OCI-LY1 (cell line): ENCODE measurements around the gene TBL1X.

Experiments used
- EZH2 ChIP-seq: fragments of 200-600 bp; sonication (generic), shearing (Covaris generic); IDR thresholded peaks from 2 replicates; pipeline ENCODE4 v1.8.0; 2017; ENCODE audit warnings: borderline replicate concordance, mixed run types, mild to moderate bottlenecking, antibody characterized with exemption, low read length, moderate library complexity, mixed read lengths
- TF ChIP-seq, protein P1 (sequence below): fragments of 200-600 bp; sonication (generic), shearing (Covaris generic); IDR thresholded peaks from 2 replicates; pipeline ENCODE4 v1.5.1; 2017; ENCODE audit warnings: mild to moderate bottlenecking, antibody characterized with exemption, low read length, moderate library complexity, mixed read lengths

DNA sequence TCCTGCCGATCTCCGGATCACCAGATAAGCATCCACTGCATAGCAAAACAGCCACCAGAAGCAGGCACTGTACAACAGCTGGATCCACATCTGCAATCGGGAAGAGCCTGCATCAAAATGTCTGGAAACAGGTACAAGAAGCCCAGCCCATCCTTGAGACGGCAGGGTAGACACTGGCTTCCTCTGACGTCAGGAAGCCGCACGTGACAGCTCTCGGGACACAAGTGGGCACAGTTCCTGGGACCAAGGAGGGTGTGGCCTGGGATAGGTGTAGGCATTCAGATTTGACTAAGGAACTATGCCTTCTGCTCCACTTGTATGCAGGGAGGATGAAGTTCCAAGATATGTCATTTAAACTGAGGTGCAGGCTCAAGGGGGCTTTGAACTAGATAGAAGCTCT is 294.5 kb downstream of the TBL1X start:
- no peak for TF ChIP-seq EZH2
- TF ChIP-seq, protein P1, sequence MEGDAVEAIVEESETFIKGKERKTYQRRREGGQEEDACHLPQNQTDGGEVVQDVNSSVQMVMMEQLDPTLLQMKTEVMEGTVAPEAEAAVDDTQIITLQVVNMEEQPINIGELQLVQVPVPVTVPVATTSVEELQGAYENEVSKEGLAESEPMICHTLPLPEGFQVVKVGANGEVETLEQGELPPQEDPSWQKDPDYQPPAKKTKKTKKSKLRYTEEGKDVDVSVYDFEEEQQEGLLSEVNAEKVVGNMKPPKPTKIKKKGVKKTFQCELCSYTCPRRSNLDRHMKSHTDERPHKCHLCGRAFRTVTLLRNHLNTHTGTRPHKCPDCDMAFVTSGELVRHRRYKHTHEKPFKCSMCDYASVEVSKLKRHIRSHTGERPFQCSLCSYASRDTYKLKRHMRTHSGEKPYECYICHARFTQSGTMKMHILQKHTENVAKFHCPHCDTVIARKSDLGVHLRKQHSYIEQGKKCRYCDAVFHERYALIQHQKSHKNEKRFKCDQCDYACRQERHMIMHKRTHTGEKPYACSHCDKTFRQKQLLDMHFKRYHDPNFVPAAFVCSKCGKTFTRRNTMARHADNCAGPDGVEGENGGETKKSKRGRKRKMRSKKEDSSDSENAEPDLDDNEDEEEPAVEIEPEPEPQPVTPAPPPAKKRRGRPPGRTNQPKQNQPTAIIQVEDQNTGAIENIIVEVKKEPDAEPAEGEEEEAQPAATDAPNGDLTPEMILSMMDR: no peak
